Calu3 (cell line): ENCODE measurements around the gene RNF112. TPM values are rescaled to one million over a fixed set of nuclear protein-coding genes. Genes with fewer than 3 reads are reported as not detected.

Experiments
- BruUV-seq: library from RNA; stranded (reverse); fragments of 400-500 nt; replicated peaks from 2 replicates; lab custom pipeline; 2021; lab: Mats Ljungman, UMichigan
- CTCF ChIA-PET: fragments of 300-600 bp; sonication (Branson Sonifier 250); formaldehyde crosslinking; loops from one replicate; lab custom pipeline; 2022; ENCODE audit warnings: antibody characterized with exemption; lab: Charles Lee
- DNase-seq: peaks from one replicate; pipeline ENCODE4 v3.0.0; 2022
- H3K27ac Mint-ChIP-seq: one replicate; pipeline ENCODE4 v1.8.0; 2022; ENCODE audit warnings: mixed read lengths; ENCODE audit not compliant: unreplicated experiment
- H3K27me3 Mint-ChIP-seq: one replicate; pipeline ENCODE4 v1.8.0; 2022; ENCODE audit warnings: mixed read lengths; ENCODE audit not compliant: unreplicated experiment
- H3K36me3 Mint-ChIP-seq: one replicate; pipeline ENCODE4 v1.8.0; 2022; ENCODE audit warnings: mild to moderate bottlenecking, moderate library complexity, mixed read lengths; ENCODE audit not compliant: insufficient read depth, unreplicated experiment
- H3K4me1 Mint-ChIP-seq: one replicate; pipeline ENCODE4 v1.8.0; 2022; ENCODE audit warnings: mild to moderate bottlenecking, low read depth, mixed read lengths; ENCODE audit not compliant: unreplicated experiment
- H3K4me3 Mint-ChIP-seq: one replicate; pipeline ENCODE4 v1.8.0; 2022; ENCODE audit warnings: mild to moderate bottlenecking, low read depth, moderate library complexity, mixed read lengths; ENCODE audit not compliant: unreplicated experiment
- H3K9me3 Mint-ChIP-seq: one replicate; pipeline ENCODE4 v1.8.0; 2022; ENCODE audit warnings: low read depth, mixed read lengths; ENCODE audit not compliant: unreplicated experiment
- intact Hi-C: fragments of 100-400 bp; cut with micrococcal nuclease; formaldehyde crosslinking; loops from one replicate; pipeline ENCODE4 v1.10.0; 2022; ENCODE audit not compliant: unreplicated experiment
- total RNA-seq: library from RNA; stranded (reverse); gene quantifications from 2 replicates; pipeline ENCODE4 v1.2.3, GENCODE V29; 2022
- TF ChIP-seq, protein P1 (sequence below): fragments of 200-600 bp; IDR thresholded peaks from one replicate; pipeline ENCODE4 v1.8.0; 2022; ENCODE audit warnings: antibody characterized with exemption; ENCODE audit not compliant: unreplicated experiment

Gene RNF112
- total RNA-seq, 1 experiment from 2014 or later = 1.3 TPM

DNA sequence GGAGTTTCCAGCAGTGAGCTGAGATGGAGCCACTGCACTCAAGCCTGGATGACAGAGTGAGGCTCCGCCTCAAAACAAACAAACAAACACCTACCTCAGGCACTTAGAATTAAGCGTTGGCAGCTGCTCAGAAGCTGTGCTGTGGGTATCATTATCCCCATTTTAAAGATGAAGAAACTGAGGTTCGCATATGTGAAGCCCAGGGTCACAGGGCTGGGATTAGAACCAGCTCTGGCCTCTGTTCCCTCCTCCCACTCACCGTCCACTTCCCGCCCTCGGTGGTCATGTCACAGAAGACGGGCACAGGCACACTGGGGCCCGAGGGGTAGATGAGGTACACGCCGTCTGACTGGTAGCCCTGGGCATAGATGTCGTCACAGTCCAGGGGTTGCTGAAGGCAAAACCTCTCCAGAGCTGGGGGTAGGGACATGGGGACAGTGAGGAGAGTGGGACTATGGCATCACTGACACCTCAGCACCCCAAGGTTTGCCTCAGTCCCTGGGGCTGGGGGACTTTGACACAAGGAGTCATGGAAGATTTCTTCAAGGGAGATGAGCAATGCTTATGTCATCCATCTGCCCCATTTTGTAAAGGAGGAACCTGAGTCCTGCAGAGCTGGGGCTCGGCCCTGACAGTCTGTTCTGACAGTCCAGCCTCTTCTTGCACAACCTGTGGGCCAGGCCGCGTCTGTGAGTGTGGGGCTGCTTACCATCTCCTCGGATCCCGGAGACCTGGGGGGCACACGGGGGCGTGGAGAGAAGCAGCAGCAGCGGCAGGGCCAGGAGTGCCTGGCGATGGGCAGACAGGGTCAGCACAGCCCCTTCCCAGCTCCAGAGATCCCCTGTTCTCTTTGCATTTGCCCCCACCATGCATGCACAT lies 24.7 kb upstream of the RNF112 start:
- intact Hi-C loops = no loop called here
- CTCF ChIA-PET = no interaction called here
- TF ChIP-seq, protein P1, sequence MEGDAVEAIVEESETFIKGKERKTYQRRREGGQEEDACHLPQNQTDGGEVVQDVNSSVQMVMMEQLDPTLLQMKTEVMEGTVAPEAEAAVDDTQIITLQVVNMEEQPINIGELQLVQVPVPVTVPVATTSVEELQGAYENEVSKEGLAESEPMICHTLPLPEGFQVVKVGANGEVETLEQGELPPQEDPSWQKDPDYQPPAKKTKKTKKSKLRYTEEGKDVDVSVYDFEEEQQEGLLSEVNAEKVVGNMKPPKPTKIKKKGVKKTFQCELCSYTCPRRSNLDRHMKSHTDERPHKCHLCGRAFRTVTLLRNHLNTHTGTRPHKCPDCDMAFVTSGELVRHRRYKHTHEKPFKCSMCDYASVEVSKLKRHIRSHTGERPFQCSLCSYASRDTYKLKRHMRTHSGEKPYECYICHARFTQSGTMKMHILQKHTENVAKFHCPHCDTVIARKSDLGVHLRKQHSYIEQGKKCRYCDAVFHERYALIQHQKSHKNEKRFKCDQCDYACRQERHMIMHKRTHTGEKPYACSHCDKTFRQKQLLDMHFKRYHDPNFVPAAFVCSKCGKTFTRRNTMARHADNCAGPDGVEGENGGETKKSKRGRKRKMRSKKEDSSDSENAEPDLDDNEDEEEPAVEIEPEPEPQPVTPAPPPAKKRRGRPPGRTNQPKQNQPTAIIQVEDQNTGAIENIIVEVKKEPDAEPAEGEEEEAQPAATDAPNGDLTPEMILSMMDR = no peak
- DNase-seq = no peak
- no peaks in the 10 kb centered on the region for H3K27me3 Mint-ChIP-seq
- H3K4me3 Mint-ChIP-seq = no peak overlapping the region
- no peaks in the 10 kb centered on the region for H3K4me1 Mint-ChIP-seq
- H3K27ac Mint-ChIP-seq = no peak overlapping the region
- peaks cover 10% of the 10 kb centered on the region for H3K36me3 Mint-ChIP-seq
- no TSS peak for BruUV-seq
- no peaks in the 10 kb centered on the region for H3K9me3 Mint-ChIP-seq

DNA sequence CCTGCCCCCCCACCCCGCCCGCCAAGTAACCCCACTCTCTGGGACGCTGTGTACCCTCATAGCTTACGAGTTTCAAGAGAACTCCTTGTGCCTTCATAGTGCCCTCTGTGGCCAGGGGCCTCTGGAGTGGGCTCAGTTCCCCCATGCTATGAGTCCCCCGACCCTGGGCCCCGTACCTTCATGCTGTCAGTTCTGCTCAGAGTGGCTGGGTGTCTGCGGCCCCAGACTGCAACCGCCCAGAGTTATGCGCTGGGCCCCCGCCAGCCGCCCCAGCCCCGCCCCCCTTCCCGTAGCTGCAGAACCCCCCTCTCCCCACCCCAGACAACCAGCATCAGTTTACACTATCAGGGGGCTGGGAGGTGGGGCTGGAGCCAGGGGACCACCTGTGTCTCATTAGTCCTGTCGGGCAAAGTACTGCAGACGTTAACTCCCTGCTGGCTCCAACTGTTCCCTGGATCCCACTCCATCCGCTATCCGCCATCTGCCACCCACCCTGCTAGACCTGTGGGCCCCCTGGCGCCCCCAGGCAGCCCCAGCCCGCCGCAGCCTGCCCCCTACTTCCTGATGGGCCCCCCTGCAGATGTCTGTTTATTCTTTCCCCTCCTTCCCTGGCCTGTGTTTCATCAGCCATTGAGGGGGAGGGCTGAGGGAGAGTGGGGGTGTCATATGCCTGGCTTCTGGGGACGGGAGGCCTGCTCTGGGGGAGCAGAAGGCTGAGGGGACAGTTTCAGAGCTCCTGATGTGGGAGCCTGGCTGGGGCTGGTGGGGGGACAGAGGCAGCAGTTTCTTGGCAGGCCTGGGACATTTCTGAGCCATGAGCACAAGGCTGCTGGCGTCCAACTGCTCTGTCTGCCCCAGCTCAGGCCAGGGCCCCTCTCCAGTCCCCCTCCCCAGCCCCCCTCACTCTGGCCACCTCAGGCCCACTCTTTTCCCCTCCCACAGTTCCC lies 23.8 kb upstream of the RNF112 start, which contains the start of gene MFAP4:
Gene MFAP4 (minus strand): TSS at position 217 of the 947 bp plus-strand sequence. CDS start 35 bp downstream, at position 182.
- intact Hi-C loops = no loop called here
- Mint-ChIP-seq H3K27ac (no peak within 1 kb of the TSS), H3K36me3 (peaks cover 8% of the 10 kb centered on the region), H3K27me3 (no peaks in the 10 kb centered on the region), H3K4me3 (no peak within 1 kb of the TSS), H3K9me3 (no peaks in the 10 kb centered on the region), H3K4me1 (no peaks in the 10 kb centered on the region)
- TF ChIP-seq, protein P1 = no peak
- DNase-seq = no peak
- no TSS peak for BruUV-seq
- CTCF ChIA-PET = interaction anchor here (0.6 kb wide), 1 partner anchor 1508 kb away, joined by 6 read pairs; no protein-coding TSS in a partner anchor

DNA sequence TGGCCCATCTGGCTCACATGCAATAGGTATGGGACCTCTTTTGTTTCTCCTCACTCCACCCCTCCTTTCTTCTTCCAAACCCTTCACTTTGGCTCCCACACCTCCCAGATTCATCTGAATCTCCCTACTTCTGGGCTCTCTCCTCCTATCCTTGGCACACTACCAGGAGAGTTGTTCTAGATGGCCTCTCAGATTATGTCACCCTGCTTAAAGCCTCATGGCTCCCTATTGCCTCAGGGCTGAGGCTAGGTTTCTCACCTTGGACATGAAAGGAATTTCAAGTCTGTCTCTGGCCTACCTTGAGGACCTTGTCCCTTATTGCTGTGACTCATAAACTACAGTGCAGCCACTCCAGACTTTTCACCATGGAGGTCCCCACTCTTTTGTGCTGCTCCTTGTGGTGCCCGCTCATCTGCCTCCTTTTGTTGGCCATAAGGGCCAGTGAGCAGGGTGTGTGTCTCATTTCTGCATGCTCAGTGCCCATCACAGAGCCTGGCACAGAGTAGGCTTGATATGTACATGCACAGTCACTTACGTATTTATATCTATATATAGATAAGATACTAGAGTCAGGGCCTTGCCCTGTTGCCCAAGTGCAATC lies 23.0 kb upstream of the RNF112 start:
- no peak overlapping the region for H3K4me3 Mint-ChIP-seq
- no peaks in the 10 kb centered on the region for H3K27me3 Mint-ChIP-seq
- CTCF ChIA-PET = no interaction called here
- intact Hi-C loops = no loop called here
- H3K9me3 Mint-ChIP-seq = no peaks in the 10 kb centered on the region
- H3K36me3 Mint-ChIP-seq = peaks cover 5% of the 10 kb centered on the region
- no peak for DNase-seq
- TF ChIP-seq, protein P1 = no peak
- no peaks in the 10 kb centered on the region for H3K4me1 Mint-ChIP-seq
- H3K27ac Mint-ChIP-seq = no peak overlapping the region
- no TSS peak for BruUV-seq
